Fibroblast of pulmonary artery (primary cell): ENCODE results near the gene SIRPA.

ENCODE experiments used
- DNase-seq: peaks from one replicate; pipeline ENCODE4 v3.0.0-alpha.2; 2010; ENCODE audit warnings: low read depth
- H3K4me3 ChIP-seq: replicated peaks from 2 replicates; pipeline ENCODE4 v1.5.1; 2011; ENCODE audit warnings: low read depth, mild to moderate bottlenecking, control low read depth, low read length, moderate library complexity
- TF ChIP-seq, protein P1 (sequence below): IDR thresholded peaks from 2 replicates; pipeline ENCODE4 v1.5.1; 2011; ENCODE audit warnings: mild to moderate bottlenecking, control low read depth, low read length, inconsistent platforms; ENCODE audit errors: missing control alignments

SIRPA gene

GRCh38 chr20:1935696-1936366, 40.6 kb downstream of the SIRPA start:
- TF ChIP-seq, protein P1, sequence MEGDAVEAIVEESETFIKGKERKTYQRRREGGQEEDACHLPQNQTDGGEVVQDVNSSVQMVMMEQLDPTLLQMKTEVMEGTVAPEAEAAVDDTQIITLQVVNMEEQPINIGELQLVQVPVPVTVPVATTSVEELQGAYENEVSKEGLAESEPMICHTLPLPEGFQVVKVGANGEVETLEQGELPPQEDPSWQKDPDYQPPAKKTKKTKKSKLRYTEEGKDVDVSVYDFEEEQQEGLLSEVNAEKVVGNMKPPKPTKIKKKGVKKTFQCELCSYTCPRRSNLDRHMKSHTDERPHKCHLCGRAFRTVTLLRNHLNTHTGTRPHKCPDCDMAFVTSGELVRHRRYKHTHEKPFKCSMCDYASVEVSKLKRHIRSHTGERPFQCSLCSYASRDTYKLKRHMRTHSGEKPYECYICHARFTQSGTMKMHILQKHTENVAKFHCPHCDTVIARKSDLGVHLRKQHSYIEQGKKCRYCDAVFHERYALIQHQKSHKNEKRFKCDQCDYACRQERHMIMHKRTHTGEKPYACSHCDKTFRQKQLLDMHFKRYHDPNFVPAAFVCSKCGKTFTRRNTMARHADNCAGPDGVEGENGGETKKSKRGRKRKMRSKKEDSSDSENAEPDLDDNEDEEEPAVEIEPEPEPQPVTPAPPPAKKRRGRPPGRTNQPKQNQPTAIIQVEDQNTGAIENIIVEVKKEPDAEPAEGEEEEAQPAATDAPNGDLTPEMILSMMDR = no peak
- no peak overlapping the region for H3K4me3 ChIP-seq
- DNase-seq = peak; percentile 38

GRCh38 chr20:1937316-1937976, 42.2 kb downstream of the SIRPA start:
- DNase-seq = no peak
- no peak overlapping the region for H3K4me3 ChIP-seq

GRCh38 chr20:1938464-1939269, 43.5 kb downstream of the SIRPA start:
- TF ChIP-seq, protein P1 = no peak
- DNase-seq = no peak
- H3K4me3 ChIP-seq = no peak overlapping the region

More at GRCh38 chr20:1937316-1937976, 42.2 kb downstream of the SIRPA start:
- TF ChIP-seq, protein P1 = no peak

DNA sequence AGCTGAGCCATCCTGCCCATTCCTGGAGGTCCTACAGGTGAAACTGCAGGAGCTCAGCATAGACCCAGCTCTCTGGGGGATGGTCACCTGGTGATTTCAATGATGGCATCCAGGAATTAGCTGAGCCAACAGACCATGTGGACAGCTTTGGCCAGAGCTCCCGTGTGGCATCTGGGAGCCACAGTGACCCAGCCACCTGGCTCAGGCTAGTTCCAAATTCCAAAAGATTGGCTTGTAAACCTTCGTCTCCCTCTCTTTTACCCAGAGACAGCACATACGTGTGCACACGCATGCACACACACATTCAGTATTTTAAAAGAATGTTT, 44.0 kb downstream of the SIRPA start:
- DNase-seq = no peak
- H3K4me3 ChIP-seq = no peak overlapping the region
- TF ChIP-seq, protein P1 = no peak

DNA sequence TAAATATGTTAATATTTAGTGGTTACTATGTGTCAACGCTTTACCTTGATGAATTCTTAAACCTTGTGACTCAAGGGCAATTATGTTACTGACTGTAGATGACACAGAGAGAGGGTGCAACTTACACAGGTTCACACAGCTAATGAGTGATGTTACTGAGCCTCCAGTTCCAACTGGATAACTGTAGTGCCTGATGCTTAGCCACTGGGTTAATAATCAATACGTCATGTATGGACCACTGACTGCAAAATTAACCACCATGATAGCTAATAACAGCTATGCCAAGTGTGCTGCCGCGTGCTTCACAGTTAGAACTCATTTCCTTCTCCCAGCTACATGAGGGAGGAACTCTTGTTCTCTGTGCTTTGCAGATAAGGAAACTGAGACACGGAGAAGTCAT, 45.4 kb downstream of the SIRPA start:
- TF ChIP-seq, protein P1 = no peak
- DNase-seq = no peak
- H3K4me3 ChIP-seq = no peak overlapping the region

DNA sequence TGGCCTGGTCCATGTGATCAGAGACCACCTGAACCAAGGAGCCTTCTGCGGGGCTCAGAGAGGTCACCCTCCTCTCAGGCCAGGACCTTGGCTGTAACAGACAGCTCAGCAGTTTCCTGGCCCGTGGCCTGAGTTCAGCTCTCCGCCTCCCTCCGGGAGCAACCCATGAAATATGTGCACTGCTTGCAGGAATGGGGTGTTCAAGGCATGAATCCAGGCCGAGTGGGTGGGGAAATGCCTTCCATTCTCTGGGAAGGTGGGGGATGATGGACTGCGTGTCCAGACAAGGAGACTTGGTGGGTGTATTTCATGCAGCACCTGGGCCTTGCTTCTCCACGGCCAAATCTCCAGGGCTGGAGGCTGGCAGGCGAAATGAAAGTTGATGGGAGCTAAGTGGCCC, 46.0 kb downstream of the SIRPA start:
- TF ChIP-seq, protein P1 = no peak
- DNase-seq = peak; percentile 52
- H3K4me3 ChIP-seq = no peak overlapping the region
